Measurements from ENCODE around the gene PTTG1IP2. TPM values are rescaled to one million over a fixed set of nuclear protein-coding genes. Genes with fewer than 3 reads are reported as not detected.

PTTG1IP2 gene
- total and polyA plus RNA-seq, 7 experiments from 2014 or later, result not detected

DNA sequence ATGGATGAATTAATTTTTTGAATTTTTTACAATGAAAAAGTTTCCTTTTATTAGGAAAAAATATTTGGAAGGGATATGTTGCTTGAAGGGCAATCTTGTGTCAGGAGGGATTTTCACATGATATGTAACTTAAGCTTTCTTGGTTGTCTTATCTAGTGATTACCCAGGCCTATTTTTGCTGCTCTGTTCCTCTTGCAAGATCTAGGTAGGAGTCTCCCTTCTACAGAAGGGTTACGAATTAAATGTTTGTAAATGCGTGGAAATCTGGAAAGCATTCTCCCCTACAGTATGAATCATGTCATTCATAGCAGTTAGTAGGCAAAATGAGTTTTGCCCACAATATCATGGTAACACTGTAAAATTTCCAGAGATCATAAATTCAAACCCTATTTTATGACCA, 69.0 kb downstream of the PTTG1IP2 start:
- no peak for ATAC-seq
- POLR2A ChIA-PET, result no interaction called here
- CTCF ChIA-PET, result no interaction called here

DNA sequence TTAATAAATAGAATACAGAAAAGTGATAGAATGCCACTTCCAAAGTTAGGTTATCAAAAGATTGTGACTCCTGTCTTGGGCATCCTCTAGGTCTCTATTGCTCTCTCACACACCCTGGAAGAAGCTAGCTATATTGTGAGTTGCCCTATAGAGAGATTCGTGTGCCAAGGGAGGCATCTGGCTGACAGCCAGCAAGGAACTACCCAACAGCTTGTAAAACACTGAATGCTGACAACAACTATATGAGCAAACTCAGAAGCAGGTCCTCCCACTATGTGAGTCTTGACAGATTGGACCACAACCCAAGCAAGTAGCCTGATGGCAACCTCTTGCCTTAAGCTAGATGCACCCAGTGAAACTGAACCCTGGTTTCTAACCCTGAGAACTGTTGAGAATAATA, 71.0 kb downstream of the PTTG1IP2 start:
- no peaks in the 10 kb centered on the region for H3K4me1 Mint-ChIP-seq
- peaks cover 0 to 4% (median 0%) of the 10 kb centered on the region in 11 donors for H3K9me3 Mint-ChIP-seq
- H3K27me3 Mint-ChIP-seq, result peaks cover 3 to 27% (median 17%) of the 10 kb centered on the region in 5 donors
- no peak for ATAC-seq
- Histone ChIP-seq H3K4me3 (ENCODE audit: low read length) (no peak overlapping the region), H3K36me3 (ENCODE audit: control insufficient read depth in 2 of 3, insufficient read depth in 3 of 3, low read length in 3 of 3) (no peaks in the 10 kb centered on the region), H3K9me3 (ENCODE audit: control insufficient read depth in 2 of 3, low read length in 3 of 3) (no peaks in the 10 kb centered on the region), H3K27me3 (ENCODE audit: control insufficient read depth in 2 of 2, insufficient read depth in 2 of 2, low read length in 2 of 2) (no peaks in the 10 kb centered on the region), H3K27ac (ENCODE audit: low read depth, low read length) (no peak overlapping the region), H3K4me1 (ENCODE audit: control insufficient read depth in 2 of 2, insufficient read depth in 2 of 2, low read length in 2 of 2) (no peaks in the 10 kb centered on the region)
- no peak for DNase-seq
- H3K36me3 Mint-ChIP-seq, result no peaks in the 10 kb centered on the region
- intact Hi-C loops (cut with micrococcal nuclease), result no loop called here
- ChIA-PET CTCF (no interaction called here), POLR2A (no interaction called here)
- no peak overlapping the region for H3K4me3 Mint-ChIP-seq
- no peak overlapping the region for H3K27ac Mint-ChIP-seq

More for the DNA sequence above, 69.0 kb downstream of the PTTG1IP2 start:
- no peaks in the 10 kb centered on the region for H3K9me3 ChIP-seq (ENCODE audit: control insufficient read depth in 2 of 3, low read length in 3 of 3)
- no peaks in the 10 kb centered on the region for H3K4me1 ChIP-seq (ENCODE audit: control insufficient read depth in 2 of 2, insufficient read depth in 2 of 2, low read length in 2 of 2)
- H3K4me3 ChIP-seq (ENCODE audit: low read length), result no peak overlapping the region
- intact Hi-C loops (cut with micrococcal nuclease), result no loop called here
- H3K4me3 Mint-ChIP-seq, result no peak overlapping the region
- no peaks in the 10 kb centered on the region for H3K4me1 Mint-ChIP-seq
- H3K27me3 Mint-ChIP-seq, result peaks cover 2 to 27% (median 22%) of the 10 kb centered on the region in 5 donors
- H3K27ac Mint-ChIP-seq, result no peak overlapping the region
- no peaks in the 10 kb centered on the region for H3K36me3 ChIP-seq (ENCODE audit: control insufficient read depth in 2 of 3, insufficient read depth in 3 of 3, low read length in 3 of 3)
- no peaks in the 10 kb centered on the region for H3K36me3 Mint-ChIP-seq
- peaks cover 0 to 4% (median 0%) of the 10 kb centered on the region in 11 donors for H3K9me3 Mint-ChIP-seq
- H3K27ac ChIP-seq (ENCODE audit: low read depth, low read length), result no peak overlapping the region
- no peak for DNase-seq
- no peaks in the 10 kb centered on the region for H3K27me3 ChIP-seq (ENCODE audit: control insufficient read depth in 2 of 2, insufficient read depth in 2 of 2, low read length in 2 of 2)

DNA sequence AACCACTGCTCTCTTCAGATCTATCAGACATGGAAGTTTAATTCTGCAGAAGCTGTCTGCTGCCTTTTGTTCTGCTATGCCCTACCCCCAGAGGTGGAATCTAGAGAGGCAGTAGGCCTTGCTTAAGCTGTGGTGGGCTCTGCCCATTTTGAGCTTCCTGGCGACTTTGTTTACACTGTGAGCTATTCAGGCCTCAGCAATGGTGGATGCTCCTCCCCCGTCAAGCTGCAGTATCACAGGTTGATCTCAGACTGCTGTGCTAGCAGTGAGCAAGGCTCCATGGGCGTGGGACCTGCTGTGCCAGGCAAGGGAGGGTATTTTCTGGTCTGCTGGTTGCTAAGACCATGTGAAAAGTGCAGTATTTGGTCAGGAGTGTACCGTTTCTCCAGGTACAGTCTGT, 81.6 kb downstream of the PTTG1IP2 start:
- no peak overlapping the region for H3K27ac Mint-ChIP-seq
- ChIA-PET CTCF (no interaction called here), POLR2A (no interaction called here)
- peaks cover 0 to 8% (median 2%) of the 10 kb centered on the region in 11 donors for H3K9me3 Mint-ChIP-seq
- ATAC-seq, result no peak
- no peaks in the 10 kb centered on the region for H3K36me3 Mint-ChIP-seq
- peaks cover 0 to 34% (median 14%) of the 10 kb centered on the region in 5 donors for H3K27me3 Mint-ChIP-seq
- H3K4me1 ChIP-seq (ENCODE audit: control insufficient read depth in 2 of 2, insufficient read depth in 2 of 2, low read length in 2 of 2), result no peaks in the 10 kb centered on the region
- H3K9me3 ChIP-seq (ENCODE audit: control insufficient read depth in 2 of 3, low read length in 3 of 3), result no peaks in the 10 kb centered on the region
- no peak overlapping the region for H3K27ac ChIP-seq (ENCODE audit: low read depth, low read length)
- no peak overlapping the region for H3K4me3 Mint-ChIP-seq
- no peak for DNase-seq
- H3K4me3 ChIP-seq (ENCODE audit: low read length), result no peak overlapping the region
- intact Hi-C loops (cut with micrococcal nuclease), result no loop called here
- no peaks in the 10 kb centered on the region for H3K36me3 ChIP-seq (ENCODE audit: control insufficient read depth in 2 of 3, insufficient read depth in 3 of 3, low read length in 3 of 3)
- H3K27me3 ChIP-seq (ENCODE audit: control insufficient read depth in 2 of 2, insufficient read depth in 2 of 2, low read length in 2 of 2), result no peaks in the 10 kb centered on the region
- H3K4me1 Mint-ChIP-seq, result no peaks in the 10 kb centered on the region

DNA sequence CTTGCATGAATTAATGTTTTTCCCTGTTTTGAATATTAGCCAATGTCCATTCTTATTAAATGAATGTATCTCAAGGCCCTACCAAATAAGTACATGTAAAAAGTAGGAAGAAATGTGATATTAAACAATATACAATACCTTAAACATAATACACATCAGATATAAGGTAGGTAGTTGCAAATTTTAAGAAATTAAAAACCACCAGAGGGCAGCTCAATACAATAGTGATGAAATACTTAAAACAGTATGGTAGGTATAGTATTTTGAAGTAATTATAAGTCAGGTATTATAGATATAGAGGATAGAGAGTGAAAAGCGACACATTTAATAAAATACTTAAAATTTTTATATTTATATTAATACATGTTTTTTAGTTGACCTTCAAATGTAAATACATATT, 83.1 kb downstream of the PTTG1IP2 start:
- Histone ChIP-seq H3K9me3 (ENCODE audit: control insufficient read depth in 2 of 3, low read length in 3 of 3) (no peaks in the 10 kb centered on the region), H3K27ac (ENCODE audit: low read depth, low read length) (no peak overlapping the region), H3K27me3 (ENCODE audit: control insufficient read depth in 2 of 2, insufficient read depth in 2 of 2, low read length in 2 of 2) (no peaks in the 10 kb centered on the region), H3K4me1 (ENCODE audit: control insufficient read depth in 2 of 2, insufficient read depth in 2 of 2, low read length in 2 of 2) (no peaks in the 10 kb centered on the region), H3K36me3 (ENCODE audit: control insufficient read depth in 2 of 3, insufficient read depth in 3 of 3, low read length in 3 of 3) (no peaks in the 10 kb centered on the region), H3K4me3 (ENCODE audit: low read length) (no peak overlapping the region)
- Mint-ChIP-seq H3K36me3 (no peaks in the 10 kb centered on the region), H3K4me3 (no peak overlapping the region), H3K27ac (no peak overlapping the region), H3K9me3 (peaks cover 0 to 8% (median 2%) of the 10 kb centered on the region in 11 donors), H3K27me3 (peaks cover 0 to 36% (median 17%) of the 10 kb centered on the region in 5 donors), H3K4me1 (no peaks in the 10 kb centered on the region)
- ChIA-PET CTCF (interaction anchor here (1.2 kb wide), 1 partner anchor 29 kb away, joined by 3 read pairs; no protein-coding TSS in a partner anchor), POLR2A (no interaction called here)
- ATAC-seq (no peak), DNase-seq (no peak)
- intact Hi-C loops (cut with micrococcal nuclease), result no loop called here

DNA sequence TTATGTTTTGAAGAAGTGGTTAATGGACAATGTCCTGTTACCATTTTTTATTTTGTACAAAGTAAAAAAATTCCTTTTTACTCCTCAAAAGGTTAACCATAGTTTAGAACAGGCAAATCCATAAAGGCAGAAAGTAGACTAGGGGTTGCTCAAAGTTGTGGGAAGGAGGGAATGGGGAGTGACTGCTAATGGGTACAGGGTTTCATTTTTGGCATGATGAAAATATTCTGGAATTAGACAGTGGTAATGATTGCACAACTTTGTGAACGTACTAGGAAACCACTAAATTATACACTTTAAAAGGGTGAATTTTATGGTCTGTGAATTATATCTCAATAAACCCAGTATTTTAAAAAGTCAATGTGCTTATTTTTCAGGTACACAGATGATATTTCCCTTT, 91.3 kb downstream of the PTTG1IP2 start:
- H3K36me3 Mint-ChIP-seq, result no peaks in the 10 kb centered on the region
- Histone ChIP-seq H3K36me3 (ENCODE audit: control insufficient read depth in 2 of 3, insufficient read depth in 3 of 3, low read length in 3 of 3) (no peaks in the 10 kb centered on the region), H3K4me3 (ENCODE audit: low read length) (no peak overlapping the region), H3K27ac (ENCODE audit: low read depth, low read length) (no peak overlapping the region), H3K4me1 (ENCODE audit: control insufficient read depth in 2 of 2, insufficient read depth in 2 of 2, low read length in 2 of 2) (no peaks in the 10 kb centered on the region), H3K27me3 (ENCODE audit: control insufficient read depth in 2 of 2, insufficient read depth in 2 of 2, low read length in 2 of 2) (no peaks in the 10 kb centered on the region), H3K9me3 (ENCODE audit: control insufficient read depth in 2 of 3, low read length in 3 of 3) (no peaks in the 10 kb centered on the region)
- peaks cover 0 to 6% (median 0%) of the 10 kb centered on the region in 11 donors for H3K9me3 Mint-ChIP-seq
- ATAC-seq (no peak), DNase-seq (no peak)
- intact Hi-C loops (cut with micrococcal nuclease), result no loop called here
- H3K27me3 Mint-ChIP-seq, result peaks cover 0 to 14% (median 4%) of the 10 kb centered on the region in 5 donors
- H3K4me1 Mint-ChIP-seq, result no peaks in the 10 kb centered on the region
- no peak overlapping the region for H3K27ac Mint-ChIP-seq
- H3K4me3 Mint-ChIP-seq, result no peak overlapping the region
- POLR2A ChIA-PET, result no interaction called here
- CTCF ChIA-PET, result no interaction called here

Other genes with a start within 250 kb of the PTTG1IP2 start
- under 1 TPM in 2 of 5 experiments, not detected in 3; 0.30 to 0.80 TPM for gene CFAP69, start 224.5 kb upstream of the PTTG1IP2 start, total RNA-seq
- not detected for gene CFAP69, start 224.5 kb upstream of the PTTG1IP2 start, polyA plus RNA-seq
- not detected for gene FAM237B, start 148.3 kb upstream of the PTTG1IP2 start, total RNA-seq
- not detected for gene FAM237B, start 148.3 kb upstream of the PTTG1IP2 start, polyA plus RNA-seq
- 10 to 100 TPM; 21.5 to 51.4 (median 29.8) TPM for gene GTPBP10, start 122.9 kb upstream of the PTTG1IP2 start, total RNA-seq
- 10 to 100 TPM; 42.1 to 47.6 TPM for gene GTPBP10, start 122.9 kb upstream of the PTTG1IP2 start, polyA plus RNA-seq
- 1 to 10 TPM in 4 of 5 experiments, under 1 TPM in 1; 0.76 to 3.9 (median 2.0) TPM for gene CLDN12, start 66.2 kb upstream of the PTTG1IP2 start, total RNA-seq
- gene CLDN12, start 66.2 kb upstream of the PTTG1IP2 start, polyA plus RNA-seq, result under 1 TPM; 0.41 to 0.56 TPM
- gene CDK14, start 126.7 kb downstream of the PTTG1IP2 start, total RNA-seq, result 1 to 10 TPM in 3 of 5 experiments, under 1 TPM in 2; 0.05 to 9.9 (median 1.0) TPM
- gene CDK14, start 126.7 kb downstream of the PTTG1IP2 start, polyA plus RNA-seq, result under 1 TPM in 1 of 2 donors, not detected in 1; 0.43 TPM

Data from naive thymus-derived CD4-positive, alpha-beta T cell (primary cell).